Pancreas (tissue), 10 donors: ENCODE measurements around the gene SGTA. TPM values are rescaled to one million over a fixed set of nuclear protein-coding genes. Genes with fewer than 3 reads are reported as not detected.

Source experiments
- ATAC-seq, 4 donors: fragments of 200-7000 bp; cut with Tn5 transposase; one replicate each; pipeline versions ENCODE4 v1.8.0 to v1.9.1; 2020; ENCODE audit warnings: mild to moderate bottlenecking in 4 of 4, moderate library complexity in 4 of 4
- DNase-seq, 6 donors: peaks; one replicate each; pipeline ENCODE4 v3.0.0-alpha.2; 2020
- FAIRE-seq: peaks from 2 replicates; lab custom pipeline; 2012; peaks lifted over from hg19 to GRCh38; lab: Jason Lieb, UNC
- H3K27ac ChIP-seq, 4 donors: fragments of 200-600 bp; sonication (generic); 1 replicate in 3 of 4; 2 replicates in 1 of 4; pipeline versions ENCODE4 v1.5.0 to v1.8.0; 2020
- H3K27me3 ChIP-seq, 4 donors: fragments of 200-600 bp; one replicate each; pipeline ENCODE4 v1.8.0; 2021
- H3K36me3 ChIP-seq, 3 donors: fragments of 200-600 bp; sonication (generic) in 1 of 3; one replicate each; pipeline versions ENCODE4 v1.5.0 to v1.8.0; 2020 to 2021
- H3K4me1 ChIP-seq, 3 donors: fragments of 200-600 bp; one replicate each; pipeline ENCODE4 v1.8.0; 2021
- H3K4me3 ChIP-seq, 4 donors: fragments of 200-600 bp; sonication (generic) in 2 of 4; one replicate each; pipeline versions ENCODE4 v1.5.0 to v1.8.0; 2020 to 2021
- H3K9me3 ChIP-seq, 4 donors: fragments of 200-600 bp; one replicate each; pipeline ENCODE4 v1.8.0; 2021
- WGBS, 2 donors: extraction: QIAGEN DNeasy Blood & Tissue Kit; methylation state at CpG; one replicate each; pipeline ENCODE4 v1.1.7; 2013; 5-methylcytosine and 5-hydroxymethylcytosine counted together
- intact Hi-C, 3 donors: fragments of 100-400 bp; cut with DNase I; formaldehyde crosslinking; loops; one replicate each; pipeline versions ENCODE4 v1.11.1 to v1.14.2; 2022
- polyA plus RNA-seq, 2 donors: library from polyadenylated mRNA; stranded (reverse); fragments of 200-250 nt; gene quantifications; one replicate each; pipeline ENCODE4 v1.2.3, GENCODE V29; 2013
- total RNA-seq, 6 donors: library from RNA; stranded (reverse); fragmentation: NEBNext Ultra II Directional in 4 of 6; extraction: Animal tissue kit (Norgen Biotek cat#: 25700) in 4 of 6; gene quantifications; one replicate each; pipeline versions ENCODE4 v1.2.1 to v1.2.4, GENCODE V29; 2021 to 2023
- TF ChIP-seq, protein P1 (sequence below), 4 donors: fragments of 200-600 bp; sonication (generic) in 3 of 4; IDR thresholded peaks; one replicate each; pipeline versions ENCODE4 v1.5.0 to v1.8.0; 2021; ENCODE audit warnings: antibody characterized with exemption in 4 of 4
- donor health status: healthy with polysubstance abuse.
- donor health status: DM: no; HTN: no; CAD: no; lungs with moderate emphysema.
- donor health status: DM: no; HTN: no; CAD: no.
- donor health status: control.
- donor health status: control.
- donor health status: Bipolar disorder and iron deficiency.
- donor health status: DM: yes; HTN: yes; CAD: no.
- donor health status: DM: no; HTN: no; CAD: no.
- donor health status: DM: no; HTN: no; CAD: no.
- donor health status: DM: yes; HTN: yes; CAD: no.

Gene SGTA
- total and polyA plus RNA-seq, 8 donors: 19.4 to 49.6 (median 26.7) TPM

DNA sequence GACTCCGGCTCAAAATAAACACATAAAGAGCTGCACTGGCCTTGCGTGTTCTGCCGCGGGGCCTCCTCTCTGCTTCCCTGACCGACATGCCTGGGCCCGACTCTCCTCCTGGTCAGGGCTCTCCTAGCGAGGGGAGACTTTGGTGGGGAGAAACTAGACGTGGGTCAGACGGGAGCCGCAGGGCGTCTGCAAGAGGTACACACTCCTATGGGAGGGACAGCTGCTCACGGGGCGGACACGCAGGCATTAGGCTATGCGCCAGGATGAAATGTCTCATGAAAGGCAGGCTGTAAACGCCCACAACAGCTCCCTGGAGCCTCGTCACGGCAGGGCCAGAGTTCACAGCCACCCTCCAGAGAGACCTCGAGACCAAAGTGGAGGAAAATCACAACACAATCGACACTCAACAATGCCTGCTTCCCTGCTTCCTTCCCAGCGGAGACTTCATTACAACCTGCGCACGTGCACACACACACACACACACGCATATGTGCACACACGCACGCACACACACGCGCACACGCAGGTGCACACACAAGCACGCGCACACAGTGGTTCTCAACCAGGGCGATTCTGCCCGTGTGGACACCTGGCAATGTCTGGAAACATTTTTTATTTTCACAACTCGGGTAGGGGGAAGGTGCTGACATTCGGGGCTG, 49.0 kb downstream of the SGTA start:
- no peak for ATAC-seq
- Histone ChIP-seq H3K9me3 (no peaks in the 10 kb centered on the region), H3K27me3 (no peaks in the 10 kb centered on the region), H3K4me1 (peaks cover 0 to 3% (median 1%) of the 10 kb centered on the region in 3 donors), H3K27ac (no peak overlapping the region), H3K36me3 (peaks cover 0 to 3% (median 0%) of the 10 kb centered on the region in 3 donors), H3K4me3 (no peak overlapping the region)
- TF ChIP-seq, protein P1, sequence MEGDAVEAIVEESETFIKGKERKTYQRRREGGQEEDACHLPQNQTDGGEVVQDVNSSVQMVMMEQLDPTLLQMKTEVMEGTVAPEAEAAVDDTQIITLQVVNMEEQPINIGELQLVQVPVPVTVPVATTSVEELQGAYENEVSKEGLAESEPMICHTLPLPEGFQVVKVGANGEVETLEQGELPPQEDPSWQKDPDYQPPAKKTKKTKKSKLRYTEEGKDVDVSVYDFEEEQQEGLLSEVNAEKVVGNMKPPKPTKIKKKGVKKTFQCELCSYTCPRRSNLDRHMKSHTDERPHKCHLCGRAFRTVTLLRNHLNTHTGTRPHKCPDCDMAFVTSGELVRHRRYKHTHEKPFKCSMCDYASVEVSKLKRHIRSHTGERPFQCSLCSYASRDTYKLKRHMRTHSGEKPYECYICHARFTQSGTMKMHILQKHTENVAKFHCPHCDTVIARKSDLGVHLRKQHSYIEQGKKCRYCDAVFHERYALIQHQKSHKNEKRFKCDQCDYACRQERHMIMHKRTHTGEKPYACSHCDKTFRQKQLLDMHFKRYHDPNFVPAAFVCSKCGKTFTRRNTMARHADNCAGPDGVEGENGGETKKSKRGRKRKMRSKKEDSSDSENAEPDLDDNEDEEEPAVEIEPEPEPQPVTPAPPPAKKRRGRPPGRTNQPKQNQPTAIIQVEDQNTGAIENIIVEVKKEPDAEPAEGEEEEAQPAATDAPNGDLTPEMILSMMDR (IDR thresholded peaks at IDR 0.05): no peak
- DNase-seq: no peak
- intact Hi-C loops: no loop called here
- 91 to 92% methylated on average over 35 of the region's 35 CpGs for WGBS, 2 donors
- no peak for FAIRE-seq

DNA sequence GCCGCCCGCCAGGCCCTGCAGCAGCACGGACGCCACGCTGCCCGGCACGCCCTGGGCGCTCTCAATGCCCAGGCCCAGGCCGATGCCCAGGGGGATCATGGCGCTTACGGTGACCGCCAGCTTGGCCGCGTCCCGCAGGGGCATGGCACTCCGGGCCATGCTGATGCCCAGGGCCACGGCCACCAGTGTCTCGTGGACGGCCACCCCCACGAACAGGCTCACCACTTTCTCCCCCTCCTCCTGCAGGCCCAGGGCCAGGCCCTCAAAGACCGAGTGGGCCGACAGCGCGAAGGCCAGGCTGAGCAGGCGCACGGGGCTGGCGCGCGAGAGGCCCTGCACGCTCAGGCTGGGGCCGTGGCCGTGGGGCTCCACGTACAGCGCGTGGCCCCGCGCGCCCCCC, 50.2 kb downstream of the SGTA start:
- Histone ChIP-seq H3K36me3 (peaks cover 0 to 3% (median 0%) of the 10 kb centered on the region in 3 donors), H3K27ac (no peak overlapping the region), H3K4me1 (no peaks in the 10 kb centered on the region), H3K27me3 (no peaks in the 10 kb centered on the region), H3K4me3 (no peak overlapping the region), H3K9me3 (no peaks in the 10 kb centered on the region)
- TF ChIP-seq, protein P1 (IDR thresholded peaks at IDR 0.05): no peak
- DNase-seq (no peak), FAIRE-seq (no peak), ATAC-seq (no peak)
- intact Hi-C loops: no loop called here
- WGBS, 2 donors: 94 to 96% methylated on average over 37 to 38 of the region's 38 CpGs

DNA sequence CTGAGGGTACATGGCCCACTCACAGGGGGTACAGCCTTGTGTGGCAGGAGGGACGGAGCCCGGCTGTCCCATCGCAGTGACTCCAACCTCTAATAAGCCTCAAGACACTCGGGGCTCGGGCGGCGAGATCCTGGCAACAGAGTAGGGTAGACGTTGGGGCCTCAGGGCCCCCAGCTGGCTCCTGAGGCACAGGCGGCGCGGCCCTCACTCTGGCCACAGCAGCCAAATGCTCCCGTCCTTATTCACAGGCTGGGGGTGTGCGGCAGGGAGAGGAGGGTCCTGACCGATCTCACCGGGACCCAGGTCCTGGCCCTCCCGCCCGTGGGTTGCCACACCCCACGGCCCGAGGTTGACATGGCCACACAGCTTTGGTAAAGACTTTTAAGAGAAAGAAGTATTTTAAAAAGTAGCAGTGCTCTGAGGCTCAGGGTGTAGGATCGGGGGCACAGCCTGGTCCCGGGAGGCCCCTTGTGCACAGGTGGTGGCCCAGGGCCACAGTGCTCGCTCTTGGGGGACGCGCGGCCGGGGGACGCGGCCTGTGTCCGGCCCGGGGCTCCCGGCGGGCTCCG, 50.8 kb downstream of the SGTA start:
- intact Hi-C loops: no loop called here
- Histone ChIP-seq H3K36me3 (peaks cover 0 to 3% (median 0%) of the 10 kb centered on the region in 3 donors), H3K4me3 (no peak overlapping the region), H3K9me3 (no peaks in the 10 kb centered on the region), H3K27ac (no peak overlapping the region), H3K4me1 (no peaks in the 10 kb centered on the region), H3K27me3 (no peaks in the 10 kb centered on the region)
- DNase-seq (no peak), ATAC-seq (no peak), FAIRE-seq (no peak)
- 94% methylated on average over 32 to 33 of the region's 33 CpGs for WGBS, 2 donors
- TF ChIP-seq, protein P1 (IDR thresholded peaks at IDR 0.05): no peak

DNA sequence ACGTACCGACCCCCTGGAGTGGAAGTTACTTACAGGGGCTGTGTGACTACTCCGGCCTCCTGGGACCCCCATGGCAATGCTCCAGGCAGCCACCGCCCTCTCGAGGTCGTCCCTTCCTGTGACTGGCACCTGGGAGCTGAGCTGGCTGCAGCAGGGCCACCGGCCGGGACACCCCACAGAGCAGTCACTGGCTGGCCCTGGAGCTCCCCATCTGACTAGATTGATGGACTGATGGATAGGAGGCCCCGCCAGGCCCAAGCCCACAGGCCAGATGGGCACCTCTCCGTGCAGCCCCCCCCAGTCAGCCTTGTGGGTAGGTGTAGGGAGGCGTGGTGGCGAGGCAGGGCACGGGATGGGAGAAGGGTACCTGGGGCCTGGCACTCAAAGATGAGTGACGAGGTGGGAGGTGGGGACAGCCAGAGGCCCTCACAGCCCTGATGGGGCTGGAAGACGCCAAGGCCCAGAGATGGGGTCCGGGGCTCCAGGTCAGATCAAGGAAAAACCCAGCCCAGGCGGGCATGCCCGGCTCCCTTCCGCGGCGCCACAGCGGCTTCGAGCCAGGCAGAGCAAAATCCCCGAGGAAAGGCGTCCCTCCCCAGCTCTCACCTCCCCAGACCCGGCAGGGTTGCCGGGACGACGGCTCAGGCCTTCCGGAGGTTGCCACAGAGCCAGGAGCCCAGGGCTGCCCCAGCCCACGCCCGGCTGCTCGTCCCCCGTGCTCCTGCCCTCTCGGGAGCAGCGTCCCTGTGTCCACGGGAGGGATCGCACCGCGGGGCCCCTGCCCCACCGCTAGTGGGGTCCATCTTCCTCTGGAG, 51.7 kb downstream of the SGTA start:
- no peak overlapping the region for H3K4me3 ChIP-seq
- TF ChIP-seq, protein P1 (IDR thresholded peaks at IDR 0.05): no peak
- H3K4me1 ChIP-seq: no peaks in the 10 kb centered on the region
- intact Hi-C loops: no loop called here
- DNase-seq (no peak), ATAC-seq (no peak), FAIRE-seq (no peak)
- 88% methylated on average over 41 of the region's 41 CpGs for WGBS, 2 donors
- no peaks in the 10 kb centered on the region for H3K27me3 ChIP-seq
- H3K27ac ChIP-seq: no peak overlapping the region
- H3K36me3 ChIP-seq: peaks cover 0 to 3% (median 0%) of the 10 kb centered on the region in 3 donors
- H3K9me3 ChIP-seq: no peaks in the 10 kb centered on the region
